ENCODE data around the gene FBXO21.
"Not testable (repeated sequence)": the region's sequence is repeated elsewhere in the genome, so short reads cannot be mapped to it uniquely, and the experiment has no call there.

The FBXO21 gene

GRCh38 chr12:117134059-117134458 is 56.2 kb downstream of the FBXO21 start:
- peak; percentile 26 to 54 for DNase-seq

GRCh38 chr12:117130801-117131200 is 59.5 kb downstream of the FBXO21 start:
- no peak for DNase-seq

GRCh38 chr12:117129391-117129790 is 60.9 kb downstream of the FBXO21 start:
- DNase-seq: no peak

GRCh38 chr12:117127933-117128823 is 62.1 kb downstream of the FBXO21 start:
- no peak for DNase-seq

GRCh38 chr12:117126335-117126734 is 63.9 kb downstream of the FBXO21 start:
- DNase-seq: no peak

GRCh38 chr12:117125767-117126166 is 64.5 kb downstream of the FBXO21 start:
- DNase-seq: no peak

- no peak for DNase-seq
Observed at GRCh38 chr12:117125272-117125613, 65.0 kb downstream of the FBXO21 start.

- no peak for DNase-seq
Observed at GRCh38 chr12:117124421-117125271, 65.6 kb downstream of the FBXO21 start.

- no peak for DNase-seq
Observed at GRCh38 chr12:117121441-117121840, 68.8 kb downstream of the FBXO21 start.

- DNase-seq: no peak
Observed at GRCh38 chr12:117120787-117121186, 69.5 kb downstream of the FBXO21 start.

GRCh38 chr12:117119592-117120198 is 70.6 kb downstream of the FBXO21 start:
- no peak for DNase-seq

- DNase-seq: no peak
Observed at GRCh38 chr12:117118838-117119591, 71.3 kb downstream of the FBXO21 start.

GRCh38 chr12:117114784-117115183 is 75.5 kb downstream of the FBXO21 start:
- no peak for DNase-seq

GRCh38 chr12:117113231-117113630 is 77.0 kb downstream of the FBXO21 start:
- DNase-seq: no peak

- DNase-seq: no peak
Observed at GRCh38 chr12:117111821-117112595, 78.3 kb downstream of the FBXO21 start.

GRCh38 chr12:117111386-117111785 is 78.9 kb downstream of the FBXO21 start:
- no peak for DNase-seq

- no peak for DNase-seq
Observed at GRCh38 chr12:117109943-117110635, 80.2 kb downstream of the FBXO21 start.

GRCh38 chr12:117105902-117106301 is 84.4 kb downstream of the FBXO21 start:
- DNase-seq: peak in 1 of 2 experiments; percentile 6

GRCh38 chr12:117104003-117104402 is 86.3 kb downstream of the FBXO21 start:
- DNase-seq: not testable (repeated sequence)

- no peak for DNase-seq
Observed at GRCh38 chr12:117102800-117103181, 87.5 kb downstream of the FBXO21 start.
